Astrocyte (in vitro differentiated cells and primary cell): Measurements from ENCODE around the gene SUN2.

Source experiments
- CTCF ChIP-seq: IDR thresholded peaks from 2 replicates; pipeline ENCODE4 v1.5.1; 2011; ENCODE audit warnings: low read depth, mild to moderate bottlenecking, inconsistent platforms, low read length, moderate library complexity; ENCODE audit not compliant: insufficient read depth
- EZH2 ChIP-seq: IDR thresholded peaks from 2 replicates; pipeline ENCODE4 v1.6.1; 2012; ENCODE audit warnings: mild to moderate bottlenecking, low read length, inconsistent platforms; ENCODE audit not compliant: insufficient read depth

GRCh38 chr22:38724926-38725571, 30.7 kb downstream of the SUN2 start:
- TF ChIP-seq CTCF, result peak; percentile 50
- no peak for TF ChIP-seq EZH2
